Mucosa of stomach (tissue), 1 donor: ENCODE results near the gene RPL39.
"Not testable (repeated sequence)": the region's sequence is repeated elsewhere in the genome, so short reads cannot be mapped to it uniquely, and the experiment has no call there.

Experiments used
- H3K27me3 ChIP-seq: one replicate; pipeline ENCODE4 v1.7.0; 2013; ENCODE audit warnings: mild to moderate bottlenecking, low read length; ENCODE audit not compliant: control insufficient read depth, insufficient read depth
- H3K36me3 ChIP-seq: one replicate; pipeline ENCODE4 v1.7.0; 2013; ENCODE audit warnings: low read length; ENCODE audit not compliant: control insufficient read depth, insufficient read depth
- H3K4me1 ChIP-seq: one replicate; pipeline ENCODE4 v1.7.0; 2013; ENCODE audit warnings: mild to moderate bottlenecking, low read length; ENCODE audit not compliant: control insufficient read depth, insufficient read depth
- H3K4me3 ChIP-seq: one replicate; pipeline ENCODE4 v1.7.0; 2013; ENCODE audit warnings: low read length
- H3K9ac ChIP-seq: one replicate; pipeline ENCODE4 v1.7.0; 2013; ENCODE audit warnings: mild to moderate bottlenecking, low read length, moderate library complexity
- H3K9me3 ChIP-seq: one replicate; pipeline ENCODE4 v1.7.0; 2013; ENCODE audit warnings: mild to moderate bottlenecking, low read length, moderate library complexity; ENCODE audit not compliant: control insufficient read depth
- donor health status: Pancreatic carcinoma.

The RPL39 gene

GRCh38 chrX:119791437-119792231 lies at the start of gene RPL39:
Gene RPL39, minus strand, starts transcription at chrX:119791630. Its CDS starts 54 bp downstream, at chrX:119791576.
- Histone ChIP-seq H3K27me3 (no peaks in the 10 kb centered on the region), H3K36me3 (no peaks in the 10 kb centered on the region), H3K9me3 (no peaks in the 10 kb centered on the region), H3K4me1 (peaks cover 8% of the 10 kb centered on the region), H3K9ac (peak within 1 kb of the TSS; percentile 93), H3K4me3 (peak within 1 kb of the TSS; percentile 82)

- Histone ChIP-seq H3K4me3 (no peak overlapping the region), H3K9ac (no peak overlapping the region), H3K9me3 (no peaks in the 10 kb centered on the region), H3K27me3 (no peaks in the 10 kb centered on the region), H3K36me3 (no peaks in the 10 kb centered on the region), H3K4me1 (no peaks in the 10 kb centered on the region)
These were observed 42.5 kb upstream of the RPL39 start for GRCh38 chrX:119833905-119834304.

- H3K9ac ChIP-seq: no peak overlapping the region
- H3K27me3 ChIP-seq: no peaks in the 10 kb centered on the region
- no peaks in the 10 kb centered on the region for H3K9me3 ChIP-seq
- H3K4me1 ChIP-seq: peaks cover 4% of the 10 kb centered on the region
- H3K36me3 ChIP-seq: no peaks in the 10 kb centered on the region
- no peak overlapping the region for H3K4me3 ChIP-seq
These were observed 37.0 kb upstream of the RPL39 start for GRCh38 chrX:119828446-119828845.

GRCh38 chrX:119826399-119826959 lies 35.0 kb upstream of the RPL39 start:
- H3K9me3 ChIP-seq: no peaks in the 10 kb centered on the region
- peaks cover 4% of the 10 kb centered on the region for H3K4me1 ChIP-seq
- no peak overlapping the region for H3K4me3 ChIP-seq
- no peak overlapping the region for H3K9ac ChIP-seq
- no peaks in the 10 kb centered on the region for H3K27me3 ChIP-seq
- H3K36me3 ChIP-seq: no peaks in the 10 kb centered on the region

- not testable (repeated sequence) for H3K36me3 ChIP-seq, H3K9ac ChIP-seq, H3K9me3 ChIP-seq, H3K4me3 ChIP-seq, H3K4me1 ChIP-seq, H3K27me3 ChIP-seq
These were observed 32.8 kb upstream of the RPL39 start for GRCh38 chrX:119824221-119824620.

- H3K9ac ChIP-seq, H3K4me3 ChIP-seq, H3K36me3 ChIP-seq, H3K4me1 ChIP-seq, H3K9me3 ChIP-seq, H3K27me3 ChIP-seq: not testable (repeated sequence)
These were observed 30.3 kb upstream of the RPL39 start for GRCh38 chrX:119821703-119822102.

GRCh38 chrX:119817130-119817690 lies 25.8 kb upstream of the RPL39 start:
- no peak overlapping the region for H3K4me3 ChIP-seq
- no peaks in the 10 kb centered on the region for H3K27me3 ChIP-seq
- no peak overlapping the region for H3K9ac ChIP-seq
- H3K36me3 ChIP-seq: no peaks in the 10 kb centered on the region
- H3K4me1 ChIP-seq: no peaks in the 10 kb centered on the region
- no peaks in the 10 kb centered on the region for H3K9me3 ChIP-seq

GRCh38 chrX:119816300-119816699 lies 24.9 kb upstream of the RPL39 start:
- no peaks in the 10 kb centered on the region for H3K4me1 ChIP-seq
- H3K36me3 ChIP-seq: no peaks in the 10 kb centered on the region
- no peaks in the 10 kb centered on the region for H3K9me3 ChIP-seq
- no peak overlapping the region for H3K4me3 ChIP-seq
- H3K27me3 ChIP-seq: no peaks in the 10 kb centered on the region
- no peak overlapping the region for H3K9ac ChIP-seq

- Histone ChIP-seq H3K4me3 (no peak overlapping the region), H3K36me3 (no peaks in the 10 kb centered on the region), H3K27me3 (no peaks in the 10 kb centered on the region)
These were observed 17.8 kb upstream of the RPL39 start for GRCh38 chrX:119809185-119809666.

GRCh38 chrX:119808461-119808860 lies 17.0 kb upstream of the RPL39 start:
- H3K4me3 ChIP-seq, H3K9ac ChIP-seq, H3K36me3 ChIP-seq, H3K9me3 ChIP-seq, H3K27me3 ChIP-seq, H3K4me1 ChIP-seq: not testable (repeated sequence)

More at GRCh38 chrX:119809185-119809666, 17.8 kb upstream of the RPL39 start:
- no peaks in the 10 kb centered on the region for H3K4me1 ChIP-seq
- H3K9me3 ChIP-seq: no peaks in the 10 kb centered on the region
- H3K9ac ChIP-seq: no peak overlapping the region

GRCh38 chrX:119802546-119802945 lies 11.1 kb upstream of the RPL39 start:
- H3K27me3 ChIP-seq: no peaks in the 10 kb centered on the region
- no peaks in the 10 kb centered on the region for H3K4me1 ChIP-seq
- no peaks in the 10 kb centered on the region for H3K9me3 ChIP-seq
- H3K4me3 ChIP-seq: no peak overlapping the region
- no peak overlapping the region for H3K9ac ChIP-seq
- no peaks in the 10 kb centered on the region for H3K36me3 ChIP-seq
